B cell (primary cell): ENCODE data around the gene MEAK7. TPM values are rescaled to one million over a fixed set of nuclear protein-coding genes. Genes with fewer than 3 reads are reported as not detected.

Experiments
- ATAC-seq: fragments of 200-7000 bp; cut with Tn5 transposase; one replicate; pipeline ENCODE4 v1.10.0; 2021; ENCODE audit warnings: low read depth, mild to moderate bottlenecking, moderate number of reproducible peaks, moderate library complexity
- CTCF ChIA-PET: fragments of 350-600 bp; sonication (Branson Sonifier 250); formaldehyde crosslinking; loops from one replicate; lab custom pipeline; 2021; ENCODE audit warnings: antibody characterized with exemption, inconsistent platforms; lab: Charles Lee
- POLR2A ChIA-PET: fragments of 350-600 bp; sonication (Branson Sonifier 250); formaldehyde crosslinking; loops from one replicate; lab custom pipeline; 2021; ENCODE audit warnings: antibody characterized with exemption; lab: Charles Lee
- DNase-seq: peaks from one replicate; pipeline ENCODE4 v3.0.0; 2013
- H2AFZ ChIP-seq: 2 replicates; pipeline ENCODE4 v1.6.1; 2012; ENCODE audit warnings: mild to moderate bottlenecking, low read depth, low read length; ENCODE audit not compliant: insufficient read depth, poor library complexity, severe bottlenecking
- H3K27ac ChIP-seq, 2 donors: 1 replicate in 1 of 2; 2 replicates in 1 of 2; pipeline ENCODE4 v1.5.1; 2012 to 2013; ENCODE audit warnings: low read length in 2 of 2, mild to moderate bottlenecking in 2 of 2, moderate library complexity in 1 of 2
- H3K27me3 ChIP-seq, 4 experiments: fragments of 200-600 bp in 1 of 4; sonication (generic) in 1 of 4; replicated peaks in 1 of 4; 1 replicate in 2 of 4; 2 replicates in 2 of 4; pipeline versions ENCODE4 v1.6.1 to v1.7.0; 2013 to 2016; ENCODE audit warnings: low read length in 3 of 4, mild to moderate bottlenecking in 2 of 4, mixed read lengths in 1 of 4, moderate library complexity in 1 of 4; ENCODE audit not compliant: insufficient read depth in 4 of 4, control insufficient read depth in 3 of 4; ENCODE audit errors: control extremely low read depth in 1 of 4
- H3K36me3 ChIP-seq, 2 experiments: replicated peaks in 1 of 2; 1 replicate in 1 of 2; 2 replicates in 1 of 2; pipeline versions ENCODE4 v1.6.1 to v1.7.1; 2013; ENCODE audit warnings: low read length in 1 of 2; ENCODE audit not compliant: insufficient read depth in 2 of 2, control insufficient read depth in 1 of 2; ENCODE audit errors: control extremely low read depth in 1 of 2, extremely low read depth in 1 of 2
- H3K4me1 ChIP-seq, 2 donors: fragments of 200-600 bp in 1 of 2; sonication (generic) in 1 of 2; 1 replicate in 1 of 2; 2 replicates in 1 of 2; pipeline versions ENCODE4 v1.5.1 to v1.6.1; 2013 to 2017; ENCODE audit warnings: low read length in 2 of 2; ENCODE audit not compliant: control insufficient read depth in 2 of 2, insufficient read depth in 2 of 2
- H3K4me2 ChIP-seq: replicated peaks from 2 replicates; pipeline ENCODE3; 2012; ENCODE audit warnings: mild to moderate bottlenecking, low read depth, low read length; ENCODE audit not compliant: poor library complexity, severe bottlenecking
- H3K4me3 ChIP-seq, 5 experiments: fragments of 200-600 bp in 1 of 5; sonication (generic) in 1 of 5; 1 replicate in 3 of 5; 2 replicates in 2 of 5; pipeline versions ENCODE4 v1.5.1 to v1.7.0; 2011 to 2016; ENCODE audit warnings: low read length in 4 of 5, mild to moderate bottlenecking in 4 of 5, low read depth in 2 of 5, control low read depth in 1 of 5, moderate library complexity in 1 of 5; ENCODE audit not compliant: insufficient read depth in 1 of 5; ENCODE audit errors: control extremely low read depth in 1 of 5, extremely low read depth in 1 of 5
- H3K79me2 ChIP-seq: fragments of 200-600 bp; sonication (generic); one replicate; pipeline ENCODE4 v1.6.0; 2016; ENCODE audit warnings: low read length; ENCODE audit not compliant: control insufficient read depth, insufficient read depth
- H3K9ac ChIP-seq: fragments of 200-600 bp; sonication (generic); 2 replicates; pipeline ENCODE4 v1.6.1; 2017; ENCODE audit warnings: mild to moderate bottlenecking, low read length, moderate library complexity
- H3K9me3 ChIP-seq, 3 donors: one replicate each; pipeline versions ENCODE4 v1.6.1 to v1.7.1; 2013; ENCODE audit warnings: low read length in 2 of 3; ENCODE audit not compliant: control insufficient read depth in 2 of 3, insufficient read depth in 1 of 3; ENCODE audit errors: control extremely low read depth in 1 of 3
- H4K20me1 ChIP-seq: 2 replicates; pipeline ENCODE4 v1.6.0; 2012; ENCODE audit warnings: mild to moderate bottlenecking, low read length; ENCODE audit not compliant: insufficient read depth, control insufficient read depth, poor library complexity, severe bottlenecking
- H3K27ac Mint-ChIP-seq: one replicate; pipeline ENCODE4 v1.8.0; 2021; ENCODE audit warnings: mixed read lengths
- H3K27me3 Mint-ChIP-seq: one replicate; pipeline ENCODE4 v1.8.0; 2021; ENCODE audit warnings: mixed read lengths
- H3K4me1 Mint-ChIP-seq: one replicate; pipeline ENCODE4 v1.8.0; 2021; ENCODE audit warnings: mixed read lengths
- H3K4me3 Mint-ChIP-seq: one replicate; pipeline ENCODE4 v1.8.0; 2021; ENCODE audit warnings: mixed read lengths
- H3K9me3 Mint-ChIP-seq: one replicate; pipeline ENCODE4 v1.8.0; 2022; ENCODE audit warnings: mixed read lengths; ENCODE audit not compliant: insufficient read depth
- CTCF ChIP-seq: fragments of 200-600 bp; IDR thresholded peaks from one replicate; pipeline ENCODE4 v1.8.0; 2022; ENCODE audit warnings: antibody characterized with exemption, mild to moderate bottlenecking
- EZH2 ChIP-seq: IDR thresholded peaks from 2 replicates; pipeline ENCODE4 v1.6.1; 2012; ENCODE audit warnings: borderline replicate concordance, low read depth, mild to moderate bottlenecking, moderate library complexity, low read length; ENCODE audit not compliant: insufficient read depth, poor library complexity, severe bottlenecking
- WGBS: methylation state at CpG from one replicate; pipeline ENCODE4 v1.1.5; 2013; ENCODE audit warnings: missing lambda C conversion rate; ENCODE audit not compliant: insufficient coverage; 5-methylcytosine and 5-hydroxymethylcytosine counted together
- intact Hi-C: fragments of 100-400 bp; cut with micrococcal nuclease; formaldehyde crosslinking; loops from one replicate; pipeline ENCODE4 v1.10.0; 2022
- polyA plus RNA-seq: library from polyadenylated mRNA; depleted of rRNA; stranded (reverse); fragments of >200 nt; gene quantifications from 2 replicates; pipeline ENCODE4 v1.2.3, GENCODE V29; 2012
- total RNA-seq, 2 donors: library from RNA; stranded (reverse); fragments of 120-200 nt in 1 of 2; gene quantifications; 1 replicate in 1 of 2; 2 replicates in 1 of 2; pipeline versions ENCODE4 v1.2.3 to v1.2.4, GENCODE V29; 2013 to 2022

Gene MEAK7
- total and polyA plus RNA-seq, 2 donors (not counting 1 experiment from before 2014, with no cell fraction given), result 3.9 to 19.3 TPM

- Mint-ChIP-seq H3K9me3 (peaks cover 4% of the 10 kb centered on the region), H3K4me1 (no peaks in the 10 kb centered on the region), H3K27me3 (no peaks in the 10 kb centered on the region), H3K27ac (no peak overlapping the region), H3K4me3 (no peak overlapping the region)
- TF ChIP-seq EZH2 (no peak), CTCF (no peak)
- DNase-seq (no peak), ATAC-seq (no peak)
- peaks cover 2 to 8% (median 4%) of the 10 kb centered on the region in 3 donors for H3K9me3 ChIP-seq
- H3K79me2 ChIP-seq, result no peaks in the 10 kb centered on the region
- H3K36me3 ChIP-seq, result peaks cover 0 to 36% of the 10 kb centered on the region in 2 experiments
- intact Hi-C loops, result no loop called here
- POLR2A ChIA-PET, result no interaction called here
- H3K9ac ChIP-seq, result no peak overlapping the region
- no peaks in the 10 kb centered on the region for H3K4me1 ChIP-seq
- no peak overlapping the region for H3K27ac ChIP-seq
- H3K27me3 ChIP-seq, result no peaks in the 10 kb centered on the region
- H2AFZ ChIP-seq, result no peak overlapping the region
- H4K20me1 ChIP-seq, result no peaks in the 10 kb centered on the region
- H3K4me2 ChIP-seq, result no peak overlapping the region
- CTCF ChIA-PET, result interaction anchor here (0.7 to 1.7 kb wide), 3 partner anchors 9 to 125 kb away, joined by 3 to 6 read pairs (median 4); no protein-coding TSS in a partner anchor
- WGBS, result 97% methylated on average over 12 of the region's 18 CpGs
- no peak overlapping the region for H3K4me3 ChIP-seq
Observed at GRCh38 chr16:84497418-84498222, 6.8 kb downstream of the MEAK7 start.

- no peak overlapping the region for H3K27ac Mint-ChIP-seq
- Histone ChIP-seq H4K20me1 (no peaks in the 10 kb centered on the region), H3K4me3 (no peak overlapping the region), H3K36me3 (peaks cover 0 to 36% of the 10 kb centered on the region in 2 experiments), H3K4me2 (no peak overlapping the region), H3K27me3 (no peaks in the 10 kb centered on the region), H3K9me3 (peaks cover 4 to 8% (median 4%) of the 10 kb centered on the region in 3 donors), H2AFZ (no peak overlapping the region), H3K79me2 (no peaks in the 10 kb centered on the region), H3K27ac (no peak overlapping the region), H3K4me1 (no peaks in the 10 kb centered on the region), H3K9ac (no peak overlapping the region)
- no peak overlapping the region for H3K4me3 Mint-ChIP-seq
- peaks cover 4% of the 10 kb centered on the region for H3K9me3 Mint-ChIP-seq
- ChIA-PET CTCF (interaction anchor here (1.4 to 1.6 kb wide), 2 partner anchors 9 to 242 kb away, joined by 4 to 6 read pairs; no protein-coding TSS in a partner anchor), POLR2A (no interaction called here)
- TF ChIP-seq EZH2 (no peak), CTCF (no peak)
- intact Hi-C loops, result no loop called here
- no peaks in the 10 kb centered on the region for H3K4me1 Mint-ChIP-seq
- DNase-seq, result no peak
- no peaks in the 10 kb centered on the region for H3K27me3 Mint-ChIP-seq
- 100% methylated on average over 2 of the region's 3 CpGs for WGBS
- no peak for ATAC-seq
Observed at GRCh38 chr16:84496991-84497390, 7.5 kb downstream of the MEAK7 start.
